ENCODE measurements around the gene OR2AK2. TPM values are rescaled to one million over a fixed set of nuclear protein-coding genes. Genes with fewer than 3 reads are reported as not detected.
"Not testable (repeated sequence)": the region's sequence is repeated elsewhere in the genome, so short reads cannot be mapped to it uniquely, and the experiment has no call there.

OR2AK2 gene
- total RNA-seq, 1 donor from 2014 or later = not detected

DNA sequence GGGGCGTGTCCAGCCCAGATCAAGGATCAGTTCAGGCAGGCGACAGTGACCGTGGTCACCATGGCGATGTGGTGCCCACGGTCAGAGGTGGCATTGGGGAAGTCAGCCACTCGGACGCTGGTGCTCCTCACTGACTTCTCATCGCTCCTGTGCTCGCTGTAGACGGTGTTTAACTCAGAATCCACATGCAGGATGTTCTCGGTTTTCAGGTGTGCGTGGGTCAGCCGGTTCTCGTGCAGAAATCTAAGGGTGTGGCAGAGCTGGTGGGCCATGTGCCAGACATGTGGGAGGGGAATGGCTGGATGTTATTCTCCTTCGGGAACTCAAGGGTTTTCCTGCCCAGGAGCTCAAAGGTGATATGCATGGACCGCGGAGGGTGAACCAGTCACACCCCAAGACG lies 28.6 kb upstream of the OR2AK2 start:
- Histone ChIP-seq H3K27me3 (no peaks in the 10 kb centered on the region), H3K9me3 (ENCODE audit: low read depth) (peaks cover 23% of the 10 kb centered on the region), H3K4me3 (no peak overlapping the region), H3K27ac (no peak overlapping the region), H3K4me2 (no peak overlapping the region), H2AFZ (replicated peaks) (no peak overlapping the region), H3K4me1 (no peaks in the 10 kb centered on the region), H4K20me1 (ENCODE audit: low read depth) (no peaks in the 10 kb centered on the region), H3K79me2 (ENCODE audit: low read depth) (no peaks in the 10 kb centered on the region), H3K9ac (no peak overlapping the region), H3K36me3 (no peaks in the 10 kb centered on the region), H3F3A (ENCODE audit: low read depth) (no peaks in the 10 kb centered on the region)
- H3K27me3 Mint-ChIP-seq (ENCODE audit: insufficient read depth, low read depth) = no peaks in the 10 kb centered on the region
- TF ChIP-seq EZH2phosphoT487 (IDR thresholded peaks at IDR 0.05) = no peak
- TF ChIP-seq, protein P1, sequence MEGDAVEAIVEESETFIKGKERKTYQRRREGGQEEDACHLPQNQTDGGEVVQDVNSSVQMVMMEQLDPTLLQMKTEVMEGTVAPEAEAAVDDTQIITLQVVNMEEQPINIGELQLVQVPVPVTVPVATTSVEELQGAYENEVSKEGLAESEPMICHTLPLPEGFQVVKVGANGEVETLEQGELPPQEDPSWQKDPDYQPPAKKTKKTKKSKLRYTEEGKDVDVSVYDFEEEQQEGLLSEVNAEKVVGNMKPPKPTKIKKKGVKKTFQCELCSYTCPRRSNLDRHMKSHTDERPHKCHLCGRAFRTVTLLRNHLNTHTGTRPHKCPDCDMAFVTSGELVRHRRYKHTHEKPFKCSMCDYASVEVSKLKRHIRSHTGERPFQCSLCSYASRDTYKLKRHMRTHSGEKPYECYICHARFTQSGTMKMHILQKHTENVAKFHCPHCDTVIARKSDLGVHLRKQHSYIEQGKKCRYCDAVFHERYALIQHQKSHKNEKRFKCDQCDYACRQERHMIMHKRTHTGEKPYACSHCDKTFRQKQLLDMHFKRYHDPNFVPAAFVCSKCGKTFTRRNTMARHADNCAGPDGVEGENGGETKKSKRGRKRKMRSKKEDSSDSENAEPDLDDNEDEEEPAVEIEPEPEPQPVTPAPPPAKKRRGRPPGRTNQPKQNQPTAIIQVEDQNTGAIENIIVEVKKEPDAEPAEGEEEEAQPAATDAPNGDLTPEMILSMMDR (IDR thresholded peaks at IDR 0.05) = no peak
- TF ChIP-seq EZH2 (IDR thresholded peaks at IDR 0.05) = no peak
- H3K9me3 Mint-ChIP-seq = peaks cover 14% of the 10 kb centered on the region
- peak overlapping the region; percentile 46 for H3K4me3 Mint-ChIP-seq
- H3K4me1 Mint-ChIP-seq = no peaks in the 10 kb centered on the region
- no peaks in the 10 kb centered on the region for H3K36me3 Mint-ChIP-seq
- DNase-seq (ENCODE audit: low spot score) = no peak
- no peak overlapping the region for H3K27ac Mint-ChIP-seq

- H3K36me3 Mint-ChIP-seq; H3K27ac Mint-ChIP-seq; H3K4me1 Mint-ChIP-seq; H3K36me3 ChIP-seq; H3K27ac ChIP-seq; H3K79me2 ChIP-seq (ENCODE audit: low read depth); H3K27me3 ChIP-seq; H3K27me3 Mint-ChIP-seq (ENCODE audit: insufficient read depth, low read depth); H3K9ac ChIP-seq; H4K20me1 ChIP-seq (ENCODE audit: low read depth); H3K4me1 ChIP-seq; H3F3A ChIP-seq (ENCODE audit: low read depth): not testable (repeated sequence)
- peak; percentile 59 for DNase-seq (ENCODE audit: low spot score)
- H3K4me2 ChIP-seq = peak overlapping the region; percentile 47
- peaks cover 24% of the 10 kb centered on the region for H3K9me3 ChIP-seq (ENCODE audit: low read depth)
- H2AFZ ChIP-seq (replicated peaks) = peak overlapping the region; percentile 72
- Mint-ChIP-seq H3K4me3 (peak overlapping the region; percentile 81), H3K9me3 (peaks cover 10% of the 10 kb centered on the region)
- H3K4me3 ChIP-seq = peak overlapping the region; percentile 30
- TF ChIP-seq, protein P1 (IDR thresholded peaks at IDR 0.05) = peak; percentile 59
Measured at GRCh38 chr1:247936965-247937734, 27.9 kb upstream of the OR2AK2 start.

GRCh38 chr1:247942624-247943023 lies 22.4 kb upstream of the OR2AK2 start:
- H3K27ac Mint-ChIP-seq = no peak overlapping the region
- H3K79me2 ChIP-seq (ENCODE audit: low read depth) = no peaks in the 10 kb centered on the region
- no peaks in the 10 kb centered on the region for H3K36me3 ChIP-seq
- H3K9me3 ChIP-seq (ENCODE audit: low read depth) = peaks cover 39% of the 10 kb centered on the region
- no peaks in the 10 kb centered on the region for H3K27me3 ChIP-seq
- H3K36me3 Mint-ChIP-seq = no peaks in the 10 kb centered on the region
- no peak overlapping the region for H3K27ac ChIP-seq
- no peak overlapping the region for H3K4me3 Mint-ChIP-seq
- H3F3A ChIP-seq (ENCODE audit: low read depth) = no peaks in the 10 kb centered on the region
- no peak overlapping the region for H3K4me2 ChIP-seq
- H3K4me1 ChIP-seq = no peaks in the 10 kb centered on the region
- H3K9me3 Mint-ChIP-seq = peaks cover 6% of the 10 kb centered on the region
- H3K27me3 Mint-ChIP-seq (ENCODE audit: insufficient read depth, low read depth) = no peaks in the 10 kb centered on the region
- no peak for DNase-seq (ENCODE audit: low spot score)
- H2AFZ ChIP-seq (replicated peaks) = no peak overlapping the region
- no peak overlapping the region for H3K9ac ChIP-seq
- H4K20me1 ChIP-seq (ENCODE audit: low read depth) = no peaks in the 10 kb centered on the region
- no peak overlapping the region for H3K4me3 ChIP-seq
- no peaks in the 10 kb centered on the region for H3K4me1 Mint-ChIP-seq
- TF ChIP-seq EZH2phosphoT487 (IDR thresholded peaks at IDR 0.05) (no peak), EZH2 (IDR thresholded peaks at IDR 0.05) (no peak)
- TF ChIP-seq, protein P1 (IDR thresholded peaks at IDR 0.05) = no peak

Data from neural progenitor cell (in vitro differentiated cells).